ENCODE results near the gene ARHGAP12.

ARHGAP12 gene

DNA sequence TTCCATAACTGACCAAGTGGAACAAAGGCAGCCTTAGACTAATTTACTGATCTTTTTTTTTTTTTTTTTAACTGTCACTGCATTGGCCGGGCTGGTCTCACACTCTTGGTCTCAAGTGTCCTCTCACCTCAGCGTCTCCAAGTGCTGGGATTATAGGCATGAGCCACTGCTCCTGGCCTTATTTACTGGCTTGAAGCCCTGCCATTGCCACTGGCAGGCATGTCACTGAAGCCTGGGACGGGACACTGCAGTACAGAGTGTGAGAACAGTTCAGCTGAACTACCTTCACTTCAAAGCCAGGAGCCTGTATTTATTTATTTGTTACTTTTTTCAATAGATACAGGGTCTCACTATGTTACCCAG, 15.4 kb upstream of the ARHGAP12 start:
- TF ChIP-seq, protein P1, sequence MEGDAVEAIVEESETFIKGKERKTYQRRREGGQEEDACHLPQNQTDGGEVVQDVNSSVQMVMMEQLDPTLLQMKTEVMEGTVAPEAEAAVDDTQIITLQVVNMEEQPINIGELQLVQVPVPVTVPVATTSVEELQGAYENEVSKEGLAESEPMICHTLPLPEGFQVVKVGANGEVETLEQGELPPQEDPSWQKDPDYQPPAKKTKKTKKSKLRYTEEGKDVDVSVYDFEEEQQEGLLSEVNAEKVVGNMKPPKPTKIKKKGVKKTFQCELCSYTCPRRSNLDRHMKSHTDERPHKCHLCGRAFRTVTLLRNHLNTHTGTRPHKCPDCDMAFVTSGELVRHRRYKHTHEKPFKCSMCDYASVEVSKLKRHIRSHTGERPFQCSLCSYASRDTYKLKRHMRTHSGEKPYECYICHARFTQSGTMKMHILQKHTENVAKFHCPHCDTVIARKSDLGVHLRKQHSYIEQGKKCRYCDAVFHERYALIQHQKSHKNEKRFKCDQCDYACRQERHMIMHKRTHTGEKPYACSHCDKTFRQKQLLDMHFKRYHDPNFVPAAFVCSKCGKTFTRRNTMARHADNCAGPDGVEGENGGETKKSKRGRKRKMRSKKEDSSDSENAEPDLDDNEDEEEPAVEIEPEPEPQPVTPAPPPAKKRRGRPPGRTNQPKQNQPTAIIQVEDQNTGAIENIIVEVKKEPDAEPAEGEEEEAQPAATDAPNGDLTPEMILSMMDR (conservative IDR thresholded peaks at IDR 0.05; ENCODE audit: low read depth, low read length) = no peak
- Histone ChIP-seq H3K27me3 (ENCODE audit: insufficient read depth, low read depth) (no peaks in the 10 kb centered on the region), H3K4me3 (IDR thresholded peaks at IDR 0.05; ENCODE audit: insufficient read depth, low read depth, low read length) (no peak overlapping the region), H3K79me2 (ENCODE audit: insufficient read depth, low read depth) (no peaks in the 10 kb centered on the region), H3K9ac (no peak overlapping the region), H3K4me2 (no peak overlapping the region), H3K4me1 (ENCODE audit: low read depth, poor library complexity, severe bottlenecking) (no peaks in the 10 kb centered on the region), H3K27ac (no peak overlapping the region), H4K20me1 (ENCODE audit: insufficient read depth) (no peaks in the 10 kb centered on the region), H2AFZ (ENCODE audit: low read depth) (no peak overlapping the region), H3K36me3 (ENCODE audit: insufficient read depth) (no peaks in the 10 kb centered on the region)

DNA sequence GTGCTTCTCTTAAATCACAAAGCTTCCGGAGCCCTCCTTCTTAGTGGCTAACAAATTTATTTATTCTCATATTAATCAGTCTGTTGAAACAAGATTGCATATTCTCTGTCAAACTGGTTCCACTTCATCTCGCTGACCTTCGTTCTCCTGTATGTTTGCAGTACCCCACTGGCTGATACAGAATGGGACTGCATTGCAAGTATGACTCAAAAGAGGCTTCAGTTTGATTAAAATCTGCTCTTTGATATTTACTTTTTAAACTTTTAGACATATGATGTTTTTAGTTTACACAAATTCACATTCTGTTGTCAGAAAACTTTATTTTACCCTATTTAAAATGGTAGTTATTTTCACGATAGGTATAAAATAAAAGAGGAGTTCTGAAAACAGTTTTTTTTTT, 14.3 kb upstream of the ARHGAP12 start:
- H3K36me3 ChIP-seq (ENCODE audit: insufficient read depth) = no peaks in the 10 kb centered on the region
- no peak overlapping the region for H3K4me3 ChIP-seq (IDR thresholded peaks at IDR 0.05; ENCODE audit: insufficient read depth, low read depth, low read length)
- H3K4me1 ChIP-seq (ENCODE audit: low read depth, poor library complexity, severe bottlenecking) = no peaks in the 10 kb centered on the region
- no peak overlapping the region for H3K9ac ChIP-seq
- TF ChIP-seq, protein P1 (conservative IDR thresholded peaks at IDR 0.05; ENCODE audit: low read depth, low read length) = no peak
- no peak overlapping the region for H2AFZ ChIP-seq (ENCODE audit: low read depth)
- H4K20me1 ChIP-seq (ENCODE audit: insufficient read depth) = no peaks in the 10 kb centered on the region
- no peak overlapping the region for H3K4me2 ChIP-seq
- H3K79me2 ChIP-seq (ENCODE audit: insufficient read depth, low read depth) = no peaks in the 10 kb centered on the region
- no peaks in the 10 kb centered on the region for H3K27me3 ChIP-seq (ENCODE audit: insufficient read depth, low read depth)
- no peak overlapping the region for H3K27ac ChIP-seq

DNA sequence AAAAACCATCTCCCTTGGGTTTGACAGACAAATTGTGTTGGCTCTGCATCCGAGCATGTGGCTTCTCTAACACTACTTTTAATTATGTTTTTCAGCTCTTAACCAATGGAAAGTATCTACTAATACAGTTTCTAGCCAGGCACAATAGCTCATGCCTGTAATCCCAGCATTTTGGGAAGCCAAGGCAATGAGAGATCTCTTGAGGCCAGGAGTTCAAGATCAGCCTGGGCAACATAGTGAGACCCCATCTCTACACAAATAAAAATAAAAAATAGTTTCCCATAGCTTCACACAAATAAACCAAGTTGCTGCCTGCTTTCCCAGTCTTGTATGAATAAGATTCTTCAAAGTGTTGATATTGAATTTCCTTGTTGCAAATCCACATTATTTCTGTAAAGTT, 13.8 kb upstream of the ARHGAP12 start:
- no peak overlapping the region for H3K9ac ChIP-seq
- no peaks in the 10 kb centered on the region for H3K36me3 ChIP-seq (ENCODE audit: insufficient read depth)
- TF ChIP-seq, protein P1 (conservative IDR thresholded peaks at IDR 0.05; ENCODE audit: low read depth, low read length) = no peak
- H3K79me2 ChIP-seq (ENCODE audit: insufficient read depth, low read depth) = no peaks in the 10 kb centered on the region
- H3K4me1 ChIP-seq (ENCODE audit: low read depth, poor library complexity, severe bottlenecking) = no peaks in the 10 kb centered on the region
- H2AFZ ChIP-seq (ENCODE audit: low read depth) = no peak overlapping the region
- no peak overlapping the region for H3K4me3 ChIP-seq (IDR thresholded peaks at IDR 0.05; ENCODE audit: insufficient read depth, low read depth, low read length)
- no peaks in the 10 kb centered on the region for H4K20me1 ChIP-seq (ENCODE audit: insufficient read depth)
- H3K27me3 ChIP-seq (ENCODE audit: insufficient read depth, low read depth) = no peaks in the 10 kb centered on the region
- no peak overlapping the region for H3K4me2 ChIP-seq
- no peak overlapping the region for H3K27ac ChIP-seq

DNA sequence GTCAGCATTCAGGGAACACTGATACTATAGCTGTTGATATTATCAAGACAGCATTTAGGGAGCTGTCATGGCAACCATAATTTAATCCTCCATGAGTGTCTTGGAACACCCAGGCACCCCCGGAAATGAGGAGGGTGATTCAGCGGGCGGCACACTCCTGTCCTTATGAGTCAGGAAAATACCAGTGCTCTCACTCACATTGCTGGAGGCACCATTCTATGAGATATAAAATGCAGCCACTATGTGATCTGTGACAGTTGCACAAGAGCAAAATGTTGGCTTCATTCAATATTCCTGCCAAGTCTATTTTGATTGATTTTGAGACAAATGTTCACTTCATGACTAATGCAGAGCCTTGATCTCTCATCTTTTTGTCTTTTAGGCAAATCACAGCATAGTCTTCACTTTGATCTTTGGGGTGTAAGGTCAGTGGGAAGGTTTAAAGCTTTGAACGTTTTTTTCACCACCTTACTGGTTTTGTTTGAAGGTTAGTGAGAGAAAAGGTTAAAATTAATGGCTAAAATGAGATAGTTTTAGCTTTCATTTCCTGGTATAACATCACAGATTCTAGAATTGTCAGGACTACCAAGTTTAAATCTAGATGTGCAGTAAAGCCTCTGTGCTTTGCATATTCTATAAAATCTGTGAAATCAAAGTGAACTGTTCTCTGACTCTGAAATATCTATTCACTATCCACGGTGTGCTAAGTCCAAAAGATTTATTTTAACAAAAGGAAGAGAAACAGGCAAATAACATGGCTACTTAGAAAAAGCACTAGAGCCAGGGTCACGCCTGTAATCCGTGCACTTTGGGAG, 12.4 kb upstream of the ARHGAP12 start:
- Histone ChIP-seq H3K4me2 (no peak overlapping the region), H3K27me3 (ENCODE audit: insufficient read depth, low read depth) (no peaks in the 10 kb centered on the region), H3K36me3 (ENCODE audit: insufficient read depth) (no peaks in the 10 kb centered on the region), H3K27ac (no peak overlapping the region), H3K4me1 (ENCODE audit: low read depth, poor library complexity, severe bottlenecking) (no peaks in the 10 kb centered on the region), H2AFZ (ENCODE audit: low read depth) (no peak overlapping the region), H3K4me3 (IDR thresholded peaks at IDR 0.05; ENCODE audit: insufficient read depth, low read depth, low read length) (no peak overlapping the region), H3K79me2 (ENCODE audit: insufficient read depth, low read depth) (no peaks in the 10 kb centered on the region), H4K20me1 (ENCODE audit: insufficient read depth) (no peaks in the 10 kb centered on the region), H3K9ac (no peak overlapping the region)
- TF ChIP-seq, protein P1 (conservative IDR thresholded peaks at IDR 0.05; ENCODE audit: low read depth, low read length) = no peak

All from KMS-11 (cell line).